Measurements from ENCODE around the gene LHX1.

- TF ChIP-seq ZNF232 (CRISPR knock-in tag; IDR thresholded peaks at IDR 0.05), result no peak
- TF ChIP-seq TFAP4 (CRISPR knock-in tag; IDR thresholded peaks at IDR 0.05; ENCODE audit: borderline replicate concordance), result no peak
- TF ChIP-seq CTCF (IDR thresholded peaks at IDR 0.05 in 2 of 3, conservative IDR thresholded peaks at IDR 0.05 in 1 of 3; ENCODE audit: insufficient read depth in 2 of 3, low read depth in 1 of 3, low read length in 3 of 3), result no peak
Observed at GRCh38 chr17:36931096-36931696, 6.1 kb upstream of the LHX1 start.
